Measurements from ENCODE around the gene VEZF1. TPM values are rescaled to one million over a fixed set of nuclear protein-coding genes. Genes with fewer than 3 reads are reported as not detected.

VEZF1 gene
- total RNA-seq, 1 experiment from 2014 or later, result 78.1 TPM

DNA sequence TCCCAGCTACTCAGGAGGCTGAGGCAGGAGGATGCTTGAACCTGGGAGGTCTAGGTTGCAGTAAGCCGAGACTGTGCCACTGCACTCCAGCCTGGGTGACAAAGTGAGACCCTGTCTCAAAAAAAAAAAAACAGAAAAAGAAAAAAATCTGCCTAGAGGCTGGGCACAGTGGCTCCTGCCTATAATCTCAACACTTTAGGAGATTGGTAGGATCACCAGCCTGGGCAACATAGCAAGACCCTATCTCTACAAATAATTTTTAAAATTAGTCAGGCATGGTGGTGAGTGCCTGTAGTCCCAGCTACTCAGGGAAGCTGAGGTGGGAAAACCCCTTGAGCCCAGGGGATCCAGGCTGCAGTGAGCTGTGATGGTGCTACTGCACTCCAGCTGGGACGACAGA lies 50.6 kb downstream of the VEZF1 start:
- BruUV-seq (replicated peaks), result no TSS peak
- CTCF ChIA-PET, result no interaction called here
- peaks cover 73% of the 10 kb centered on the region for H3K4me1 ChIP-seq (ENCODE audit: insufficient read depth, low read length)
- no peak overlapping the region for H3K4me3 ChIP-seq (ENCODE audit: low read length)
- H3K9me3 ChIP-seq (ENCODE audit: low read length), result no peaks in the 10 kb centered on the region
- no peaks in the 10 kb centered on the region for H3K36me3 ChIP-seq (ENCODE audit: low read depth, low read length)
- no peaks in the 10 kb centered on the region for H3K27me3 ChIP-seq (ENCODE audit: low read length)
- H3F3A ChIP-seq (ENCODE audit: low read length, unreplicated experiment), result no peaks in the 10 kb centered on the region
- DNase-seq, result no peak
- TF ChIP-seq, protein P1, sequence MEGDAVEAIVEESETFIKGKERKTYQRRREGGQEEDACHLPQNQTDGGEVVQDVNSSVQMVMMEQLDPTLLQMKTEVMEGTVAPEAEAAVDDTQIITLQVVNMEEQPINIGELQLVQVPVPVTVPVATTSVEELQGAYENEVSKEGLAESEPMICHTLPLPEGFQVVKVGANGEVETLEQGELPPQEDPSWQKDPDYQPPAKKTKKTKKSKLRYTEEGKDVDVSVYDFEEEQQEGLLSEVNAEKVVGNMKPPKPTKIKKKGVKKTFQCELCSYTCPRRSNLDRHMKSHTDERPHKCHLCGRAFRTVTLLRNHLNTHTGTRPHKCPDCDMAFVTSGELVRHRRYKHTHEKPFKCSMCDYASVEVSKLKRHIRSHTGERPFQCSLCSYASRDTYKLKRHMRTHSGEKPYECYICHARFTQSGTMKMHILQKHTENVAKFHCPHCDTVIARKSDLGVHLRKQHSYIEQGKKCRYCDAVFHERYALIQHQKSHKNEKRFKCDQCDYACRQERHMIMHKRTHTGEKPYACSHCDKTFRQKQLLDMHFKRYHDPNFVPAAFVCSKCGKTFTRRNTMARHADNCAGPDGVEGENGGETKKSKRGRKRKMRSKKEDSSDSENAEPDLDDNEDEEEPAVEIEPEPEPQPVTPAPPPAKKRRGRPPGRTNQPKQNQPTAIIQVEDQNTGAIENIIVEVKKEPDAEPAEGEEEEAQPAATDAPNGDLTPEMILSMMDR (conservative IDR thresholded peaks at IDR 0.05; ENCODE audit: low read depth, low read length), result no peak
- TF ChIP-seq EZH2 (IDR thresholded peaks at IDR 0.05; ENCODE audit: low read length, unreplicated experiment) (no peak), EZH2phosphoT487 (IDR thresholded peaks at IDR 0.05; ENCODE audit: borderline replicate concordance, low read length) (no peak)
- H3K27ac ChIP-seq (ENCODE audit: low read length), result no peak overlapping the region
- H3K9ac ChIP-seq (ENCODE audit: low read length), result no peak overlapping the region
- no peaks in the 10 kb centered on the region for H4K20me1 ChIP-seq (ENCODE audit: low read length)
- POLR2A ChIA-PET (ENCODE audit: unreplicated experiment), result no interaction called here
- ATAC-seq, result no peak
- no peak overlapping the region for H3K4me2 ChIP-seq (ENCODE audit: low read length)
- H2AFZ ChIP-seq (ENCODE audit: low read length), result no peak overlapping the region
- intact Hi-C loops (cut with micrococcal nuclease), result no loop called here
- no peaks in the 10 kb centered on the region for H3K9me2 ChIP-seq (replicated peaks; ENCODE audit: low read length)
- H3K79me2 ChIP-seq (ENCODE audit: low read length), result peaks cover 85% of the 10 kb centered on the region

DNA sequence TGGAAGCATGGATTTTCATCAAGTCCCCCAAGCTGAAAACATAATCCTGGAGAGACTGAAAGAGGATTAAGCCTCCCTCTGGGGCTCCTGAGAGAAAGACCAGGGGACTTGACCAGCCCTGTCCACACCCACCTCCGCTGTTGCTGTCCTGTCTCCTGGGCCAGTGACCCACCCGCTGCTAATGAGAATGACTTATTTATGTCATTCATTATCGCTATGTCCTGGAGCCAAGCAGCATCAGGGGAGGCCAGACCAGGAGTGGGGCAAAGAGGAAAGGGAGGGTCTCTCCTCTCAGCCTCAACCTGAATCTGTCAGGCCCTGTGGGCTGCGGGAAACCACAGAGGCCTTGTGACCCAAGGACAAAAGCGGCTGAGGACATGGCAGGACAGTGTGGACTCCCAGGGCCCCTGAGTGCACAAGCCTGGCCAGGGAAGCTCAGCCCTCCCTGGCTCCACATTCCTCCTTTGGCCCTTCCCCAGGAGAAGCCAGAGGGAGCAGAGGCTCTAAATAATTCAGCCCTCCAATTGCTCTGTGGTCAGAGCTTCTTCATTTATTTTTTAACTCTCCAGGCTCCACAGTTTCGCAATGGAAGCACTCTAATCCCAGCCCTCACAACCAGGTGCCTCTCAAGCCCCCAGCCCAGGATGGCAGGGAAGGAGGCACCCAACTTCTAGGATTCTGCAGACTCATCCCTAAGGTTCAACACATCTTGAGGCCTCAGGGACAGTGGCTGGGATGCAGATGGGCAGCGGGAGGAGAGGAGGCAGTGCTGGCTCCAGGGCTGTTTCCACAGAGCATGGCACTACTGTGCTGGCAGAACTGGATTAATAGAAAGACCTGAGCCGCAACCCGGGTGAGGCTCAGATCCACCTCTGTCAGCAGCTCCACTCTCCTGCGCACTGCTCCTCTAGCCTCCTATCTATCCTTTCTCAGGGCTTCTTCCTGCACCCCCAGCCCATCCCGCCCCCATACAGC lies 51.9 kb downstream of the VEZF1 start:
- Histone ChIP-seq H2AFZ (ENCODE audit: low read length) (no peak overlapping the region), H3F3A (ENCODE audit: low read length, unreplicated experiment) (no peaks in the 10 kb centered on the region), H3K4me3 (ENCODE audit: low read length) (peak overlapping the region; percentile 24; the same call in 1 of the 2 replicates), H3K27me3 (ENCODE audit: low read length) (no peaks in the 10 kb centered on the region), H3K4me2 (ENCODE audit: low read length) (peak overlapping the region; percentile 66), H4K20me1 (ENCODE audit: low read length) (no peaks in the 10 kb centered on the region), H3K79me2 (ENCODE audit: low read length) (peaks cover 80% of the 10 kb centered on the region), H3K9me2 (replicated peaks; ENCODE audit: low read length) (no peaks in the 10 kb centered on the region), H3K36me3 (ENCODE audit: low read depth, low read length) (no peaks in the 10 kb centered on the region), H3K9me3 (ENCODE audit: low read length) (no peaks in the 10 kb centered on the region), H3K27ac (ENCODE audit: low read length) (peak overlapping the region; percentile 95), H3K4me1 (ENCODE audit: insufficient read depth, low read length) (peaks cover 65% of the 10 kb centered on the region), H3K9ac (ENCODE audit: low read length) (peak overlapping the region; percentile 78)
- BruUV-seq (replicated peaks), result no TSS peak
- ATAC-seq (peak; percentile 8), DNase-seq (peak; percentile 44)
- intact Hi-C loops (cut with micrococcal nuclease), result loop anchor here (1.0 to 2.0 kb wide), 6 partner anchors 12 to 61 kb away; no protein-coding TSS in a partner anchor
- TF ChIP-seq, protein P1 (conservative IDR thresholded peaks at IDR 0.05; ENCODE audit: low read depth, low read length), result no peak
- TF ChIP-seq EZH2phosphoT487 (IDR thresholded peaks at IDR 0.05; ENCODE audit: borderline replicate concordance, low read length) (no peak), EZH2 (IDR thresholded peaks at IDR 0.05; ENCODE audit: low read length, unreplicated experiment) (no peak)
- CTCF ChIA-PET, result interaction anchor here (0.6 to 1.5 kb wide), 8 partner anchors 8 to 63 kb away, joined by 3 to 14 read pairs (median 5); no protein-coding TSS in a partner anchor
- POLR2A ChIA-PET (ENCODE audit: unreplicated experiment), result interaction anchor here (0.6 to 2.1 kb wide), 8 partner anchors 7 to 86 kb away, joined by 3 to 11 read pairs (median 6); partner anchors contain the start of gene MRPS23
